T-helper 2 cell treated with Interferon-gamma antibody and Interleukin-4, amounts not matched to agents 5 μg/mL and 100 μg/mL, for 36 hours (primary cell): ENCODE results near the gene OR2T33.

Experiments used
- DNase-seq: peaks from one replicate; pipeline ENCODE4 v3.0.0; 2021; ENCODE audit warnings: low spot score
- H3K27ac Mint-ChIP-seq: one replicate; pipeline ENCODE4 v1.8.0; 2021; ENCODE audit warnings: mild to moderate bottlenecking, mixed read lengths
- H3K27me3 Mint-ChIP-seq: one replicate; pipeline ENCODE4 v1.8.0; 2021; ENCODE audit warnings: low read depth, mixed read lengths
- H3K36me3 Mint-ChIP-seq: one replicate; pipeline ENCODE4 v1.8.0; 2021; ENCODE audit warnings: low read depth, mixed read lengths
- H3K4me1 Mint-ChIP-seq: one replicate; pipeline ENCODE4 v1.8.0; 2021; ENCODE audit warnings: low read depth, mixed read lengths
- H3K4me3 Mint-ChIP-seq: one replicate; pipeline ENCODE4 v1.8.0; 2022; ENCODE audit warnings: mild to moderate bottlenecking, moderate library complexity, mixed read lengths
- H3K9me3 Mint-ChIP-seq: one replicate; pipeline ENCODE4 v1.8.0; 2021; ENCODE audit warnings: mixed read lengths

OR2T33 gene

GRCh38 chr1:248229360-248229908, 48.3 kb downstream of the OR2T33 start:
- no peak for DNase-seq
- no peaks in the 10 kb centered on the region for H3K9me3 Mint-ChIP-seq

DNA sequence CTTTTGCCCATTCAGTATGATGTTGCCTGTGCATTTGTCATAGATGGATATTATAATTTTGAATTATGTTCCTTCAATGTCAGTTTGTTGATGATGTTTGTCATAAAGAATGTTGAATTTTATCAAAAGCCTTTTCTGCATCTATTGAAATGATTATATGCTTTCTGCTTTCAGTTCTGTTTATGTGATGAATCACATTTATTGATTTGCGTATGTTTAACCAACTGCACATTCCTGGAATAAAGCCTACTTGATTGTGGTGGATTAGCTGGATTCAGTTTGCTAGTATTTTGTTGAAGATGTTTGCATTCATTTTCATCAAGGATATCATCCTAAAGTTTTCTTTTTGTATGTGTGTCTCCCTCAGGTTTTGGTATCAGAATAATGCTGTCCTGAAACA, 52.2 kb downstream of the OR2T33 start:
- no peaks in the 10 kb centered on the region for H3K36me3 Mint-ChIP-seq
- H3K4me1 Mint-ChIP-seq = no peaks in the 10 kb centered on the region
- H3K4me3 Mint-ChIP-seq = no peak overlapping the region
- DNase-seq = no peak
- H3K27me3 Mint-ChIP-seq = no peaks in the 10 kb centered on the region
- no peak overlapping the region for H3K27ac Mint-ChIP-seq
- H3K9me3 Mint-ChIP-seq = no peaks in the 10 kb centered on the region

More at GRCh38 chr1:248229360-248229908, 48.3 kb downstream of the OR2T33 start:
- no peaks in the 10 kb centered on the region for H3K4me1 Mint-ChIP-seq
- no peaks in the 10 kb centered on the region for H3K27me3 Mint-ChIP-seq
- no peaks in the 10 kb centered on the region for H3K36me3 Mint-ChIP-seq
- H3K4me3 Mint-ChIP-seq = no peak overlapping the region
- no peak overlapping the region for H3K27ac Mint-ChIP-seq
